NCI-H2196 treated with DMSO at 0.1 percent for 48 hours (cell line): ENCODE results near the gene EVPLL.
"Not testable (repeated sequence)": the region's sequence is repeated elsewhere in the genome, so short reads cannot be mapped to it uniquely, and the experiment has no call there.

Experiments
- DNase-seq: peaks from one replicate; lab custom pipeline; 2025; ENCODE audit not compliant: unreplicated experiment; lab: John Stamatoyannopoulos, UW

The EVPLL gene

GRCh38 chr17:18423015-18423414 lies 45.4 kb downstream of the EVPLL start:
- not testable (repeated sequence) for DNase-seq

- not testable (repeated sequence) for DNase-seq
Observed at GRCh38 chr17:18425593-18425992, 48.0 kb downstream of the EVPLL start.

- DNase-seq, result not testable (repeated sequence)
Observed at GRCh38 chr17:18426639-18427038, 49.1 kb downstream of the EVPLL start.

- not testable (repeated sequence) for DNase-seq
Observed at GRCh38 chr17:18432206-18432605, 54.6 kb downstream of the EVPLL start.
